Loucy (cell line): ENCODE results near the gene SLC27A4.

Experiments used
- CTCF ChIP-seq: fragments of 200-600 bp; sonication (generic); conservative IDR thresholded peaks from 2 replicates; pipeline ENCODE4 v1.5.1; 2014; ENCODE audit warnings: mild to moderate bottlenecking, antibody characterized with exemption, low read length
- EZH2phosphoT487 ChIP-seq: fragments of 200-600 bp; IDR thresholded peaks from 2 replicates; pipeline ENCODE4 v1.6.1; 2018; ENCODE audit warnings: antibody characterized with exemption, mild to moderate bottlenecking, moderate library complexity, borderline replicate concordance

DNA sequence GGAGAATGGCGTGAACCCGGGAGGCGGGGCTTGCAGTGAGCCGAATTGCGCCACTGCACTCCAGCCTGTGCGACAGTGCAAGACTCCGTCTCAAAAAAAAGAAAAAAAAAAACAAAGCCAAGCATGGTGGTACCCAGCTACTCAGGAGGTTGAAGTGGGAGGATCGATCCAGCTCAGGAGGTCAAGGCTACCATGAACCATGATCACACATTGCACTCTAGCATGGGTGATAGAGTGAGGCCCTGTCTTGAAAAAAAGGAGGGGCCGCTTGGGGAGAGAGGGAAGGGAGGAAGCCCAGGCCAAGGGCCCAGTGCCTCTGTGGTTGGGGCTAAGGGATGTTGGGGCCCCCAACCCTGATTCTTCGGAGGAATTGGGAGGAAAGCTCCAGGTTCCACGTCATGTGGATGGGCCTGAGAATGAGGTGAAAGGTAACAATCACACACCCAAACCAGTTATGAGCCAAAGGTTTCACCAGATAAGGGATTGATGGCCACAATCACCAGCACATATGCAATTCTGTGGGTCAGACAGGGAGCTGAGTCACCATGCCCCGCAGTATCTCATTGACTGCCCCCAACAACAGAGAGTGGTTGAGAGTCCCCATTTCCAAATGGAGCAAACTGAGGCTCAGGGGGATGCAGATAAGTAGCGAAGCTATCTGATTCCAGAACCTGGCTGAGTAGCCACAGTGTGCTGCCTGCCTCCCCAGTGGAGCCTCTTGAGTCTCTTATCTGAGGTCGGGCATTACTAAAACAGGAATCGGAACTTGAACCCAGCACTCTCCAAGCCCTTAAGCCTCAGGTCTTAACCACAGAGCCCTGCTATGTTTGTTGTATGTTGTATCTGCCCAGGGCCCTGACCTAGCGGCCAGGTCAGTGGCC lies 43.7 kb upstream of the SLC27A4 start:
- TF ChIP-seq CTCF (no peak), EZH2phosphoT487 (no peak)
